RWPE2 (cell line): Measurements from ENCODE around the gene MAPK8IP3.

Experiments
- ATAC-seq: fragments of 200-7000 bp; cut with Tn5 transposase; 3 replicates; pipeline ENCODE4 v1.9.1; 2021; ENCODE audit warnings: low read depth
- DNase-seq: peaks from one replicate; pipeline ENCODE4 v3.0.0-alpha.2; 2020; ENCODE audit warnings: low spot score
- H3K27ac ChIP-seq: fragments of 450-650 bp; 2 replicates; pipeline ENCODE4 v1.5.1; 2017; ENCODE audit warnings: mild to moderate bottlenecking; ENCODE audit not compliant: poor library complexity, severe bottlenecking
- H3K27me3 ChIP-seq: fragments of 250-450 bp; sonication (Bioruptor Pico); 2 replicates; pipeline ENCODE4 v1.5.1; 2021; ENCODE audit warnings: mild to moderate bottlenecking, moderate library complexity; ENCODE audit not compliant: insufficient read depth, poor library complexity, severe bottlenecking
- H3K36me3 ChIP-seq: fragments of 250-450 bp; sonication (Bioruptor Pico); 2 replicates; pipeline ENCODE4 v1.5.1; 2020; ENCODE audit warnings: low read depth, mild to moderate bottlenecking, moderate library complexity
- H3K4me1 ChIP-seq: fragments of 250-450 bp; sonication (Bioruptor Pico); 2 replicates; pipeline ENCODE4 v1.5.1; 2021; ENCODE audit warnings: mild to moderate bottlenecking, moderate library complexity; ENCODE audit not compliant: insufficient read depth, poor library complexity, severe bottlenecking
- H3K4me3 ChIP-seq: fragments of 250-450 bp; sonication (Bioruptor Pico); 2 replicates; pipeline ENCODE4 v1.5.1; 2021; ENCODE audit warnings: mild to moderate bottlenecking, moderate library complexity; ENCODE audit not compliant: severe bottlenecking
- H3K9me3 ChIP-seq: fragments of 250-450 bp; sonication (Bioruptor Pico); 2 replicates; pipeline ENCODE4 v1.5.1; 2021; ENCODE audit warnings: mild to moderate bottlenecking, moderate library complexity; ENCODE audit not compliant: severe bottlenecking
- TF ChIP-seq, protein P1 (sequence below): fragments of 450-650 bp; IDR thresholded peaks from one replicate; pipeline ENCODE4 v1.5.1; 2017; ENCODE audit warnings: mild to moderate bottlenecking, moderate library complexity; ENCODE audit not compliant: poor library complexity, severe bottlenecking

Gene MAPK8IP3

DNA sequence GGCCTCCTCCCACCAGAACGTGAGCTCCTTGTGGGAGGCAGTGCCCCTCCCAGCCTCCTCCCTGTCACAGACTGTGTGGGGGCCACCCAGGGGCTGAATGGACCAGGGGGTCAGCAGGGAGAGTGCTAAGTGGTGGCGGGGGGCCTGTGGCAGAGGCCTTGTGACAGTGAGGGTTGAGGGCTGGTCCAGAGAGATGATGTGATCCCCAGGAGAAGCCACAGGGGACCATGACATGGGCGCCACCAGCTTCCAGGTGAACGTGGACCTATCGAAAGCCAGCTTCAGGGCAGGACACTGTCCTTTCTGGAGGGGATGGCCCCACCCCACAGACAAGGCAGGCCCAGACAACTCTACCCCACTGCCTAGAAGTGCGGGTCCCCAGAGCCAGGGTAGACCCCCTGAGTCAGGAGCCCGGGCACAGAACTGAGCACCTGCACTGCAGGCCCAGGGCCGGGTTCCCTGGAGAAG, 73.3 kb downstream of the MAPK8IP3 start:
- Histone ChIP-seq H3K36me3 (peaks cover 33% of the 10 kb centered on the region), H3K27ac (no peak overlapping the region)

DNA sequence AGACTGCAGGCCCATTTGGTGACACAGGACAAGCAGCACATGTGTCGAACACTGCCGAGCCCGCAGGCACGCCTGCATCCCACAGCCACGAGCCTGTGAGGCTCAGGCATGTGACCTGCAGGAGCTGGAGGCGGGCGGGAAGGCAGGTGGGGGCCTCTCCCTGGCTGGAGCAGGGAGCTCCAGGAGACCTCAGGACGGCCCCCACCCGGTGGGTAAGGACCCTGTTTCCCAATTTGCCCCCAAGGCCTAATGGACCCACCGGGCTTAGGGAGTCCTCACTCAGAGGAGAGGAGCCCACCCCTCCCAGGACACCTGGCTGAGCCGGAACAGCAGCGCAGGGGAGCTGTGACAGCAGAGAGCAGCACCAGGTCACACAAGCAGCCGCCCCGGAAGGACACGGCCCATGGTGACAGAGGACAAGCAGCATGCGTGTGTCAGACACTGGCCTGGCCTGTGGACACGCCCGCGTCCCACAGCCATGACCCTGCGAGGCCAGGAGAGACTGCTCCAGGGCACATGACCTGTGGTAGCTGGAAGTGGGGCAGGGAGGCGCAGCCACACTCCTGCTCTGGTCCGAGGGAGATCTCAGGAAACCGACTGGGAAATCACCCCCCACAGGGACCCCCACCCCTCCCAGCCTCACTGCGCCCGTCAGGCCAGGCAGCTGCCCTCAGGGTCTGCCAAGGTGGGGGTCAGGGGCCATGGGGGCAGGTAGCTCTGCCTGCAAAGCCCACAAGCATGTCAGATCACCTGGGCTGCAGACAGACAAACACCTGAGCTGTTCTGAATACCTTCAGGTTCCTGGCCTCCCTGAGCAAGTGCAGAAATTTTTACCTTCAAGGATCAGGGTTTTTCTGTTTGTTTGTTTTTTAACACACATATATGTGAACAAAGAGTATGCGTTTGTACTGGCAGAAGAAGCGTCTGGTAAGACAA, 74.0 kb downstream of the MAPK8IP3 start:
- peaks cover 35% of the 10 kb centered on the region for H3K36me3 ChIP-seq
- ATAC-seq = no peak
- no peak for DNase-seq
- H3K27me3 ChIP-seq = no peaks in the 10 kb centered on the region
- H3K4me1 ChIP-seq = peaks cover 6% of the 10 kb centered on the region
- no peaks in the 10 kb centered on the region for H3K9me3 ChIP-seq
- H3K27ac ChIP-seq = peak overlapping the region; percentile 45
- TF ChIP-seq, protein P1, sequence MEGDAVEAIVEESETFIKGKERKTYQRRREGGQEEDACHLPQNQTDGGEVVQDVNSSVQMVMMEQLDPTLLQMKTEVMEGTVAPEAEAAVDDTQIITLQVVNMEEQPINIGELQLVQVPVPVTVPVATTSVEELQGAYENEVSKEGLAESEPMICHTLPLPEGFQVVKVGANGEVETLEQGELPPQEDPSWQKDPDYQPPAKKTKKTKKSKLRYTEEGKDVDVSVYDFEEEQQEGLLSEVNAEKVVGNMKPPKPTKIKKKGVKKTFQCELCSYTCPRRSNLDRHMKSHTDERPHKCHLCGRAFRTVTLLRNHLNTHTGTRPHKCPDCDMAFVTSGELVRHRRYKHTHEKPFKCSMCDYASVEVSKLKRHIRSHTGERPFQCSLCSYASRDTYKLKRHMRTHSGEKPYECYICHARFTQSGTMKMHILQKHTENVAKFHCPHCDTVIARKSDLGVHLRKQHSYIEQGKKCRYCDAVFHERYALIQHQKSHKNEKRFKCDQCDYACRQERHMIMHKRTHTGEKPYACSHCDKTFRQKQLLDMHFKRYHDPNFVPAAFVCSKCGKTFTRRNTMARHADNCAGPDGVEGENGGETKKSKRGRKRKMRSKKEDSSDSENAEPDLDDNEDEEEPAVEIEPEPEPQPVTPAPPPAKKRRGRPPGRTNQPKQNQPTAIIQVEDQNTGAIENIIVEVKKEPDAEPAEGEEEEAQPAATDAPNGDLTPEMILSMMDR = no peak
- no peak overlapping the region for H3K4me3 ChIP-seq

More for the DNA sequence above, 73.3 kb downstream of the MAPK8IP3 start:
- DNase-seq (no peak), ATAC-seq (no peak)
- TF ChIP-seq, protein P1 = no peak
- H3K4me3 ChIP-seq = no peak overlapping the region
- H3K4me1 ChIP-seq = peaks cover 4% of the 10 kb centered on the region
- no peaks in the 10 kb centered on the region for H3K27me3 ChIP-seq
- H3K9me3 ChIP-seq = no peaks in the 10 kb centered on the region

DNA sequence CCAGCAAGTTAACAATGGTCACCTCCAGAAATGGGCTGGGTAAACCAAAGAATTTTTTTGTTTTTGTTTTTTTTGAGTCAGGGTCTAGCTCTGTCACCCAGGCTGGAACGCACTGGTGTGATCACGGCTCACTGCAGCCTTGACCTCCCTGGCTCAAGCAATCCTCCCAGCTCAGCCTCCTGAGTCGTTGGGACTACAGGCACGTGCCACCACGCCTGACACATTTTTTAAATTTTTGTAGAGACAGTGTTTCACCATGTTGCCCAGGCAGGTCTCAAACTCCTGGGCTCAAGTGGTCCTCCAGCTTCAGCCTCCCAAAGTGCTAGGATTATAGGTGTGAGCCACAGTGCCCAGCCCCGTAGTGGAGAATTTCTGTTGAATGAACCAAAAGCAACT, 74.7 kb downstream of the MAPK8IP3 start:
- Histone ChIP-seq H3K4me1 (peaks cover 6% of the 10 kb centered on the region), H3K4me3 (no peak overlapping the region), H3K36me3 (peaks cover 33% of the 10 kb centered on the region), H3K9me3 (no peaks in the 10 kb centered on the region), H3K27ac (peak overlapping the region; percentile 45), H3K27me3 (no peaks in the 10 kb centered on the region)
- TF ChIP-seq, protein P1 = no peak
- no peak for ATAC-seq
- no peak for DNase-seq

DNA sequence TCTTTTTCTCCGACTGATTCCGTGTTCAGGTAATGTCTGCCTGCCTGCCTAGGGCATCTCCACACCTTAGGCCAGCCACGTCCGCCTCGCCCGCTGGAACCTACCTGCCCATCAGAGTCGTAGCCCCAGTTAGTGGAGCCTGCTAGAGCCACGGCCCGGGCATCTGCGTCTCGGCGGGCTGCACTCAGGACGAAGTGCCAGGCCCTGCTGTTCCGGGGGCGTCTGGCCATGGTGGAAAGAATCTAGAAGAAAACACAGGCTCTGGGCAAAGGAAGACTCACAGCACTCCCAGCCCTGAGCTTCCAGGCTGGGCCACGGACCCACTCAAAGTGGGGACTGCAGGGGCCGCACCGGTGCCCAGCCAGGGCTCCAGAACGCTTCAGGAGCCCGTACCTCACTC, 75.3 kb downstream of the MAPK8IP3 start:
- peak overlapping the region; percentile 45 for H3K27ac ChIP-seq
- peaks cover 27% of the 10 kb centered on the region for H3K36me3 ChIP-seq

More for the DNA sequence above, 75.3 kb downstream of the MAPK8IP3 start:
- H3K27me3 ChIP-seq = no peaks in the 10 kb centered on the region
- no peak for DNase-seq
- H3K4me1 ChIP-seq = peaks cover 6% of the 10 kb centered on the region
- TF ChIP-seq, protein P1 = no peak
- H3K4me3 ChIP-seq = peak overlapping the region; percentile 95
- ATAC-seq = no peak
- no peaks in the 10 kb centered on the region for H3K9me3 ChIP-seq
